GM21423 (cell line): ENCODE results near the gene STXBP3.
"Not testable (repeated sequence)": the region's sequence is repeated elsewhere in the genome, so short reads cannot be mapped to it uniquely, and the experiment has no call there.

Source experiments
- ATAC-seq: cut with Tn5 transposase; IDR thresholded peaks from one replicate; pipeline ENCODE4 v1.9.1; 2021; ENCODE audit warnings: mild to moderate bottlenecking, moderate library complexity; ENCODE audit not compliant: unreplicated experiment

STXBP3 gene

DNA sequence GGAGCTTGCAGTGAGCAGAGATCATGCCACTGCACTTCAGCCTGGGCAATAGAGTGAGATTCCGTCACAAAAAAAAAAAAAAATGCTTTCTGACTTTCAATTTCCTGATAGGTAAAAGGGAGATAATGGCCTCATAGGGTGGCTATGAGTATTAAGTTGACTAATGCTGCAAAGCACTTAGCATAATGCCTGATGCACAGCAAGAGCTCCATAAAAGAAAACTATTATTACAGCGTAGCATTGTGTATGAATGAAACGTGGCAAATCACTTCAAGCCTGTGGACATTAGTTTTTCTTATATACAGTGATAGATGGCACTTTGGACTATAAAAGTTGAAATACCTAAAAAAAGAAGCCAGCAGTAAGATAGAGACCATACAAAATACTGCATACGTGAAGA, 17.0 kb upstream of the STXBP3 start:
- no peak for ATAC-seq

DNA sequence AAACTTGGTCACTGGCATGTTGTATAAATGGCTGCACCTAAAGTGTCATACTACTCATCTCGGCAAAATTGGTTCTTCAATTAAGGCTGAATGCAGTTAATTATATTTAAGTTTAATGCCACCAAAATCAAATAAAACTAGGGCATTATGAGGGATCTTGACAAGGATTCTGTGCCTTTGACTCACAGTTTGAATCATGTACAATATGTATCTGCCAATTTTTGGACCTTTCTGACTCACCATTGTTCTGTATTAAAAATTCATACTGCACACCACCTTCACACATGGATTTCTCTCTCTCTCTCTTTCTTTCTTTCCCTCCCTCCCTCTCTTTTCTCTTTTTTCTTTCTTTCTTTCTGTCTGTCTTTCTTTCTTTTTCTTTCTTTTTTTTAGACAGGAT, 14.1 kb upstream of the STXBP3 start:
- ATAC-seq: no peak

DNA sequence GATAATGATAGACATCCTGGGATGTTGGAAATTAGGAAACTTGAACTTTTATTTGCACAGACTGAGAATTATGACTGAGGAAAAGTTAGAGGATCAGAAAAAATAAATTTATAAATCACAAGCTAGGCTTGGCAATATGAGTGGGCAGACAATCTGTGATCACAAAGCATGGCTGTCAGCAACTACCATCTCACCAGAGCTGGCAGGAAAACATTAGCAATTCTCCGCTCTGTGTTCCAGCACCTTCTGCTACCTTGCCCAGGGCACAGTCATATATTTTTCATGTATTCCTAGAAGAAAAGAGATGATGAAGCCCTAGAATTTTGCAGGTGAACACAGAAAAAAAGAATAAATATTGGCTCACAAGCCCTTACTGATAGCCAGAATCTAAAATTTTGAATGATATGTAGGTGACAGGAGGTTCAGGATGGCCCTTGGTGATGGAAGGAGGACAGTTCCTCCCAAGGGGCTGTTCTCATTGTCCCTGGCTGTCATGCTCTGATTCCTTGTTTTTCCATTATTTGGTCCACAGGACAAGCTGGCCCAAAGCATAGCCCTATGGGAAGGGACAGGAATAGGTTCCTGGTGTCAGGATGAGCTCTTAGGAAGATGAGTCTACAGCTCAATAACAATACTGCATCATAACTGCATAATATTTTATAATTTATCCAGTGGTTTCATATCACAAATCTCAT, 12.2 kb upstream of the STXBP3 start:
- ATAC-seq: no peak

DNA sequence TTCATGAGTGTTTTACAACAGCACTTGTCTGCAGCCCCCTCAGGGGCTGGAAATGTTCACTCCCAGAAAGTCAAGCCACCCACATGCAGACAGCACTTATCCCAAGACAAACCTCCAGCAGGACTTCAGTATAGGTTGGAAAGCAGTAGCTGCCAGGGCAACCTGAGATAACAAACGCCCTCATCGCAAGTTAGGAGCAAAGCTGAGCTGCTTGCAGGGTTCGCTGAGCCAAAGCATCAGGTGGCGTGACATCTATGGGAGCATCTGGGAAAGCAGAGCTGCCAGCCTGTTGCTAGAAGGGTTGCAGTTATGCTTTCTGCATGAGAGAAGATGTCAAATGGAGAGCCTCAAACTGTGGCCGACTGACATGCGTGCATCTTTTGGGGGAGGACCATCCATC, 4.2 kb upstream of the STXBP3 start:
- ATAC-seq: no peak

GRCh38 chr1:108745980-108746381, 493 bp upstream of the STXBP3 start:
- ATAC-seq: no peak

DNA sequence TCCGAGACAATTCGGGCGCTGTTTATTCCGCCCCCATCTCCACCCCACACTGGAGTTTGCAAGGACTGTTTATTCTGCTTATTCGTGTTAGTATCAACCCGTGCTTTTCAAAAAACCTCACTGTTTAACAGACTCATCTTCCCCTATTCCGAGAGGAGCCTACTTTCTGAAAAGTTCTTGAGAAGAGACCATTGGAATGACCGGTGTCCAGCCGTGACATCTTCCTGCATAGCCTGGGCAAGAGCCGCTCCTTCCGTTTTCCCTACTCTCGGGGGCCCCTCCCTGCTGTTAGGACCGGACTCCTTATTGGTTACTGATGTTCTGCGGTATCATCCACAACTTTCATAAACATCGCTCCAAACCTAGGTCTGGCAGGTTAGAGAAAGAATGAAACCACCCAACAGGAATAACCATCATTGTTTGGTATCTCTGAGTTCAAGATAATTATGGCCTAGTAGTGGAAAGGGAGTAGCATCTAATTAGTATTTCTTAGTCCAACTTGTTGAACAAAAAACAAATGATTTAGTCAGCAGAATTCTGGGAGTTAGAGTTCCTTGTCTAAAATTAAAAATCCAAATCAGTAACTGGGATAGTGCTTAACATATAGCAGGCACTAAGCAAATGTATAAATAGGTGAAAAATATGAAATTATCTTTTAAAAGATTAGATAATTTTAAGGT, 837 bp downstream of the STXBP3 start:
- ATAC-seq: peak; percentile 40

DNA sequence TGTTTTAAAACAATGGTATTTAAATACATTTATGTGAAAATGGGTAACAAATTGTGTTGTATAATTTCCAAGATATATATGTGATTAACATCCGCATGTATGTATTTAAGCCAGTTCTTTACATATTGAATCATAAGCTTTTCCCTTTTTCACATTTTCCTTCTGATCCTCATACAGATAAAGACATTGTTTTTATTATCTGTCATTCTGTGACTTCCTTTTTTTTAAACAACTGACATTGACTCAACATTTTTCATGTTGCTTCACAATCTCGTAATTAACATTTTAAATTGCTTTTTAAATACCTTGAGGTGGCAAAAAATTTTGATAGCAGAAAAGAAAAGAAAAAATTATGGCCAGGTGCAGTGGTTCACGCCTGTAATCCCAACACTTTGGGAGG, 1.4 kb downstream of the STXBP3 start:
- ATAC-seq: no peak

- no peak for ATAC-seq
Observed at GRCh38 chr1:108749081-108749480, 2.6 kb downstream of the STXBP3 start.

DNA sequence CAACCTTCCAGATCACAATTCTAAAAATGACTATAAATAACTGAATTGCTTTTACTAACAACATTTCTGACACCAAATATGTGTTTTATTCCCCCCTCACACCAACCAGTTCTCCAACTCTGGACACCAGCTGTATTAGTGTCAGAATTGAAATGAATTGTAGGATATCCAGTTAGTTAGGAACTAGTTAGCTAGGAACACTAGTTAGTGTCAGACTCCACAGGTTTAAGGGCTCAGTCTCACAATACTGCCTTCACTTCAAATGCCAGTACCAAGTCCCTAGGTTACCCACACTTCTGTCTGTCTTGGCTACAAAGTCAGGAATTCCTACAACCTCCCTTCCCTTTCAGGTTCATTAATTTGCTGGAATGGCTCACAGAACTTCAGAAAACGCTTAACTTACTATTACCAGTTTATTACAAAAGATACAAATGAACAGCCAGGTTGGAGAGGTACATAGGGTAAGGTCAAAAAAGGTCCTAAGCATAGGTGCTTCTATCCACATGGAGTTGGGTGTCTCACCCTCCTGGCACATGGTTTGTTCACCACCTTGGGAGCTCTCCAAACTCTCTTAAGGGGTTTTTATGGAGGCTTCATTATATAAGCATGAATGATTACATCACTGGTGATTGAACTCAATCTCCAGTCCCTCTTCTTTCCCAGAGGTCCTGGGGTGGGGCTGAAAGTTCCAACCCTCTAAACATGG, 4.2 kb downstream of the STXBP3 start:
- no peak for ATAC-seq

- ATAC-seq: no peak
Observed at GRCh38 chr1:108753363-108753762, 6.9 kb downstream of the STXBP3 start.

- ATAC-seq: no peak
Observed at GRCh38 chr1:108758796-108759195, 12.3 kb downstream of the STXBP3 start.

- ATAC-seq: no peak
Observed at GRCh38 chr1:108767115-108767514, 20.6 kb downstream of the STXBP3 start.

GRCh38 chr1:108767708-108768107, 21.2 kb downstream of the STXBP3 start:
- no peak for ATAC-seq

- ATAC-seq: no peak
Observed at GRCh38 chr1:108777839-108778238, 31.4 kb downstream of the STXBP3 start.

DNA sequence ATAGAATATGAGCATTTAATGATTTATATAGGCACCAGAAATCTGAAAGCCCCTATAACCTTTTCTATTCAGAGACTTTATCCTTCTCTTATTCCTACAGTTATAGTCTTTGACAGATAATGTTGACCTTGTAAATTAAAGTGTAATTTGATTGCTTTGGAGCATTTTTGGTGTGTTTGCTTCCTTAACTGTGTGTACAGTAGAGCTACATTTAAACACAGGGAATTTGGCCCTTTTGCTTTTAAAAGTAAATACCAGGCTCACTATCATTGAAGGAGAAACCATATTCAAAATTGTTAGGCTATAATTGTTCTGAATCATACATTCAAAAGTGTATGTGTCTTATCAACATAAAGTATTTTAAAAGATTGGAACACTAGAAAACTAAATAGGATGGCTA, 33.0 kb downstream of the STXBP3 start:
- no peak for ATAC-seq

- ATAC-seq: no peak
Observed at GRCh38 chr1:108780937-108781574, 34.6 kb downstream of the STXBP3 start.

- not testable (repeated sequence) for ATAC-seq
Observed at GRCh38 chr1:108781575-108781944, 35.1 kb downstream of the STXBP3 start.

DNA sequence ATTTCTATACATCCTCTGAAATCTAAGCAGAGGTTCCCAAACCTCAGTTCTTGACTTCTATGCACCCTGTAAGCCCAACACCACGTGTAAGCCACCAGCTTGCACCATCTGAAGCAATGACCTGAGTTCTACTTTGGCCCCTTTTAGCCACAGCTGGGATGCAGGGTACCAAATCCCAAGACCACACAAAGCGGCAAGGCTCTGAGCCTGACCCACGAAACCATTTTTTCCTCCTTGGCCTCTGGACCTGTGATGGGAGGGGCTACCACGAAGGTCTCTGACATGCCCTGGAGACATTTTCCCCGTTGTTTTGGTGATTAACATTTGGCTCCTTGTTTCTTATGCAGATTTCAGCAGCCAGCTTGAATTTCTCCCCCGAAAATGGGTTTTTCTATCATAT, 38.8 kb downstream of the STXBP3 start:
- ATAC-seq: no peak

GRCh38 chr1:108785880-108786279, 39.4 kb downstream of the STXBP3 start:
- no peak for ATAC-seq

DNA sequence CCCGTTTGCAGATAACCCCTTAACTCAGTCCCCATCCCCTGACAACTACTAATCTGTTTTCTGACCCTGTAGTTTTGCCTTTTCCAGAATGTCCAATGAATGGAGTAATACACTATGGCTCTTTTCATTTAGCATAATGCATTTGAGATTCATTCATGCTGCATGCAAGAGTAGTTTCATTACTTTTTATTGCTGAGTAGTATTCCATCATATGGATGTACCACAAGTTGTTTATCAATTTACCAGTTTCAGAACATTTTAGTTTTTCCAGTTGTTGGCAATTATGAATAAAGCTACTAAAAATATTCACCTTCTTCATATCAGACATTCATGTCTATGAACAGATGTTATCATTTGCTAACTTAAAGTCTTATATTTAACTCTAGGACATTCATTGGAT, 45.3 kb downstream of the STXBP3 start:
- ATAC-seq: no peak

DNA sequence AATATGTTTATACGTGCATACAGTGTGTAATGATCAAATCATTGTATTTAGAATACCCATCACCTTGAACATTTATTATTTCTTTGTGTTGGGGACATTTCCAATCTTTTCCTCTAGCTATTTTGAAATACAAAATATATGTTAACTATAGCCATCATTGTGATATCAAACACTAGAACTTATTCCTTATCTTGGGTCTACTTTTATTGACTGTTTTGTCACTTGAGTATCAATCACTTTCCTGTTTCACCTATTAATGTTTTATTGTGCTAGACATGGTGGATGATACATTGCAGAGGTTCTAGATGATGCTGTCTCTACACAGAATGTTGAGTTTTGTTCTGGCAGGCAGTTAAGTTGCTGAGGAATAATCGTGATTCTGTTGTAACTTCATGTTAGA, 45.9 kb downstream of the STXBP3 start:
- ATAC-seq: no peak

GRCh38 chr1:108799001-108799400, 52.5 kb downstream of the STXBP3 start:
- ATAC-seq: no peak
